DND-41 (cell line): Measurements from ENCODE around the gene BORCS6.

Experiments used
- ATAC-seq: fragments of 200-7000 bp; cut with Tn5 transposase; 3 replicates; pipeline ENCODE4 v1.9.1; 2021; ENCODE audit warnings: low read depth; ENCODE audit not compliant: insufficient read depth
- DNase-seq: peaks from one replicate; pipeline ENCODE4 v3.0.0-alpha.2; 2020
- H2AFZ ChIP-seq: 2 replicates; pipeline ENCODE4 v1.6.0; 2012; ENCODE audit warnings: low read depth, low read length
- H3K27ac ChIP-seq: 2 replicates; pipeline ENCODE4 v1.5.1; 2012; ENCODE audit warnings: low read length, inconsistent platforms
- H3K27me3 ChIP-seq: fragments of 200-600 bp; sonication (generic); 2 replicates; pipeline ENCODE4 v1.6.0; 2012; ENCODE audit warnings: low read length, mild to moderate bottlenecking, inconsistent platforms; ENCODE audit not compliant: insufficient read depth, poor library complexity
- H3K36me3 ChIP-seq: 2 replicates; pipeline ENCODE4 v1.5.1; 2012; ENCODE audit warnings: low read length, inconsistent platforms; ENCODE audit not compliant: insufficient read depth
- H3K4me1 ChIP-seq: 2 replicates; pipeline ENCODE4 v1.5.1; 2012; ENCODE audit warnings: mild to moderate bottlenecking, low read length; ENCODE audit not compliant: insufficient read depth
- H3K4me2 ChIP-seq: 2 replicates; pipeline ENCODE4 v1.6.0; 2012; ENCODE audit warnings: mild to moderate bottlenecking, moderate library complexity, low read length, inconsistent platforms; ENCODE audit not compliant: insufficient read depth
- H3K4me3 ChIP-seq, 2 experiments: fragments of 200-600 bp in 1 of 2; shearing (Covaris generic) in 1 of 2; 2 replicates each; pipeline ENCODE4 v1.5.1; 2012 to 2016; ENCODE audit warnings: inconsistent platforms in 2 of 2, low read length in 2 of 2, mild to moderate bottlenecking in 2 of 2, low read depth in 1 of 2, moderate library complexity in 1 of 2
- H3K79me2 ChIP-seq: 2 replicates; pipeline ENCODE4 v1.6.0; 2012; ENCODE audit warnings: low read length, inconsistent platforms; ENCODE audit not compliant: insufficient read depth
- H3K9ac ChIP-seq: 2 replicates; pipeline ENCODE4 v1.6.0; 2012; ENCODE audit warnings: low read depth, mild to moderate bottlenecking, inconsistent platforms, low read length, moderate library complexity
- H3K9me3 ChIP-seq: 2 replicates; pipeline ENCODE4 v1.5.1; 2012; ENCODE audit warnings: low read length, moderate library complexity, mild to moderate bottlenecking, inconsistent platforms; ENCODE audit not compliant: insufficient read depth, severe bottlenecking
- H4K20me1 ChIP-seq: 2 replicates; pipeline ENCODE4 v1.6.0; 2012; ENCODE audit warnings: low read length; ENCODE audit not compliant: insufficient read depth
- EZH2 ChIP-seq: IDR thresholded peaks from 3 replicates; pipeline ENCODE4 v1.6.1; 2012; ENCODE audit warnings: borderline replicate concordance, low read depth, mild to moderate bottlenecking, moderate library complexity, low read length, inconsistent platforms; ENCODE audit not compliant: severe bottlenecking
- TF ChIP-seq, protein P1 (sequence below): IDR thresholded peaks from 2 replicates; pipeline ENCODE4 v1.5.1; 2012; ENCODE audit warnings: borderline replicate concordance, low read length, moderate library complexity, mild to moderate bottlenecking; ENCODE audit not compliant: poor library complexity, severe bottlenecking; ENCODE audit errors: extremely low read depth

BORCS6 gene

DNA sequence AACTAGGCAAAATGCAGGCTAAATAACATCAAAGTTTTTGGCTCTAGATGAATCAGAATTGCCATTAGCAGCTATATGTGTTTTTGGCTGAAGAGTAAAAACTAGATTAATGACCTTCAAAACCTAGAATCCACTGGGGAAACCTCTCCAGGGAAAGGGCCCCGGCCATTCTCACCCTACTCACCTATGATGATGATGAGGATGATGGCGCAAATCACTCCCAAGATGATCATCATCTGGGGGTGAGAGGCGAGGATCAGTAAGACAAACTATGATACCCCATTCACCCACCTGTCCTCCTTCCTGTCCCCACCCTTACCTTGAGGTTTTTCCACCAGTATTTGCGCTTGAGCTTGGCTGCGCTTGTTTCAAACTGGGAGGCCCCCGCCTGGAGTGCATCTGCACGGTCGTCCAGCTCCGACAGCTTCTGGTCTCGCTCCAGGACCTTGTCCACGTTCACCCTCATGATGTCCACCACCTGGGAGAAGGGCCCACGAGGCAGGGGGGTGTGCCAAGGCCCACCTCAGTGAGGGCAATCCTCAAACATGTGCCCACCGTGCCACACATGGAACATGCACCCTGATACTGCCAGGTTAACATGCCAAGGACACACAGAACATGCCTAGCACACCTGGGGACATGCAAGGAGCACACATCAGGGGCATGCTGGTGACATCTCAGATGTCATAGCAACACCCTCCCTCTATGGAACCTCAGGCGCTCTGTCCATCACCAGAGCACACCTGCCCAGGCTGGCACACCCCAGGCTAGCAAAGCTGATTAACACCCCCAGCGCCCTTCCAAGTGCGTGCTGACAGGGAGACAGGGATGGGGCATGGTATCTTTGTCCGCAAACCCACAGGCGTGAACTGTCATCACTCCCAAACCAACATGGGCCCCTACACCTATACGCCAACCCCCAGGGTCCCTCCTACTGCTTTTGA is 28.4 kb downstream of the BORCS6 start:
- Histone ChIP-seq H3K9ac (peak overlapping the region; percentile 100), H3K4me2 (peak overlapping the region; percentile 97), H3K27me3 (no peaks in the 10 kb centered on the region), H3K4me1 (peaks cover 73% of the 10 kb centered on the region), H3K27ac (peak overlapping the region; percentile 94), H4K20me1 (peaks cover 26% of the 10 kb centered on the region), H3K9me3 (no peaks in the 10 kb centered on the region), H3K79me2 (peaks cover 41% of the 10 kb centered on the region), H2AFZ (no peak overlapping the region), H3K36me3 (peaks cover 39% of the 10 kb centered on the region), H3K4me3 (peak overlapping the region; percentile 99; a peak in 3 of 4 replicates)
- no peak for TF ChIP-seq EZH2
- TF ChIP-seq, protein P1, sequence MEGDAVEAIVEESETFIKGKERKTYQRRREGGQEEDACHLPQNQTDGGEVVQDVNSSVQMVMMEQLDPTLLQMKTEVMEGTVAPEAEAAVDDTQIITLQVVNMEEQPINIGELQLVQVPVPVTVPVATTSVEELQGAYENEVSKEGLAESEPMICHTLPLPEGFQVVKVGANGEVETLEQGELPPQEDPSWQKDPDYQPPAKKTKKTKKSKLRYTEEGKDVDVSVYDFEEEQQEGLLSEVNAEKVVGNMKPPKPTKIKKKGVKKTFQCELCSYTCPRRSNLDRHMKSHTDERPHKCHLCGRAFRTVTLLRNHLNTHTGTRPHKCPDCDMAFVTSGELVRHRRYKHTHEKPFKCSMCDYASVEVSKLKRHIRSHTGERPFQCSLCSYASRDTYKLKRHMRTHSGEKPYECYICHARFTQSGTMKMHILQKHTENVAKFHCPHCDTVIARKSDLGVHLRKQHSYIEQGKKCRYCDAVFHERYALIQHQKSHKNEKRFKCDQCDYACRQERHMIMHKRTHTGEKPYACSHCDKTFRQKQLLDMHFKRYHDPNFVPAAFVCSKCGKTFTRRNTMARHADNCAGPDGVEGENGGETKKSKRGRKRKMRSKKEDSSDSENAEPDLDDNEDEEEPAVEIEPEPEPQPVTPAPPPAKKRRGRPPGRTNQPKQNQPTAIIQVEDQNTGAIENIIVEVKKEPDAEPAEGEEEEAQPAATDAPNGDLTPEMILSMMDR: no peak
- DNase-seq (no peak), ATAC-seq (no peak)

DNA sequence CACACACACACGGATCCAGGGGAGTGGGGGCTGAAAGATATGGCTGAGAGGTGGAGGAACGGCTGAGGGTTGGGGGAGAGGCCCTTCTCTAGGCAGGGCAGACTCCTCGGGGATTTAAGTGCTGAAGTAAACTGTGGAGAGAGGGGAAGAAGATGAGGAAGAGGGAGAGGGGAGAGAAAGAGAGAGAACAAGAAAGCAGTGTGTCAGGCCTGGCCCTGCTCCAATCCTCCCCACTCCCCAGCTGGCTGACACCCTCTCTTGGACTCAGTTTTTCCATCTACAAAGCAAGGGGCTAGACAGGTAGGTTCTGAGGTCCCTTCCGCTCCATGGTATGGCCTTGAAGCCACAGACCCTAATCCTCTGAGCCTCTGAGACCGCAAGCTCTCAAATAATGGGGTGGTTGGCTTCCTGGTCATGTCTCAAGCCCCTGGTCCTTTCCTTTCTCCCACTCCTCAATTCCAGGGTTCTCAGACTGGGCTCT is 29.2 kb downstream of the BORCS6 start:
- peaks cover 77% of the 10 kb centered on the region for H3K4me1 ChIP-seq
- TF ChIP-seq EZH2: no peak
- TF ChIP-seq, protein P1: no peak

DNA sequence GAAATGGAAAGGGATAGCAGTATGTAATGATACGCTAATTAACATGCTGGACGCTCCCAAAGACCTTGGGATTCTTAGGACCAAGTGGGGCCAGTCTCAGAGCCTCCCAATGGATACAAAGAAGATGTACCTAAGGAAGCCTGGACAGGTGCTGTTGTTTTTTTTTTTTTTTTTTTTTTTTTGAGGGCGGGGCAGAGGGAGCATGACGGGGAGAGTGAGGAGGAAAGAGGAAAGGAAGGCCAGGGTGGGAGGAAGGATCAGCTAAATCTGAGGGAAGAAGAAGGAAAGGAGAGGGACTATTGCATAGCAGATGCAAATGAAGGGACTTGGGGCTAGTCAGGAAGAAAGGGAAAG is 29.8 kb downstream of the BORCS6 start:
- Histone ChIP-seq H3K79me2 (peaks cover 41% of the 10 kb centered on the region), H3K4me2 (0 out of 2 replicates have a peak overlapping the region, but pooled peaks have one; percentile 3), H3K27ac (no peak overlapping the region), H3K27me3 (no peaks in the 10 kb centered on the region), H3K9me3 (no peaks in the 10 kb centered on the region), H3K4me1 (peaks cover 83% of the 10 kb centered on the region), H3K4me3 (no peak overlapping the region), H4K20me1 (peaks cover 26% of the 10 kb centered on the region), H3K36me3 (peaks cover 39% of the 10 kb centered on the region), H2AFZ (no peak overlapping the region), H3K9ac (no peak overlapping the region)
- TF ChIP-seq, protein P1: no peak
- no peak for TF ChIP-seq EZH2
- no peak for DNase-seq
- no peak for ATAC-seq

More for the DNA sequence above, 29.2 kb downstream of the BORCS6 start:
- no peaks in the 10 kb centered on the region for H3K9me3 ChIP-seq
- H3K4me3 ChIP-seq: peak overlapping the region in 1 of 2 experiments; percentile 99; a peak in 2 of 4 replicates
- no peaks in the 10 kb centered on the region for H3K27me3 ChIP-seq
- peaks cover 26% of the 10 kb centered on the region for H4K20me1 ChIP-seq
- H3K9ac ChIP-seq: peak overlapping the region; percentile 100
- H3K79me2 ChIP-seq: peaks cover 41% of the 10 kb centered on the region
- ATAC-seq: no peak
- DNase-seq: no peak
- peak overlapping the region; percentile 97 for H3K4me2 ChIP-seq
- H3K36me3 ChIP-seq: peaks cover 39% of the 10 kb centered on the region
- H3K27ac ChIP-seq: peak overlapping the region; percentile 94
- no peak overlapping the region for H2AFZ ChIP-seq
